ENCODE measurements around the gene ASPRV1. TPM values are rescaled to one million over a fixed set of nuclear protein-coding genes. Genes with fewer than 3 reads are reported as not detected.

Gene ASPRV1
- total and polyA plus RNA-seq, 9 donors: 2.1 to 3.7 (median 2.8) TPM

- H3K9me3 ChIP-seq (replicated peaks; ENCODE audit: control insufficient read depth, low read depth, low read length): no peaks in the 10 kb centered on the region
- no peak overlapping the region for H3K4me3 ChIP-seq (ENCODE audit: low read length)
- no peak for DNase-seq
- H3K36me3 ChIP-seq (ENCODE audit: control insufficient read depth, insufficient read depth, low read length): peaks cover 16% of the 10 kb centered on the region
- H3K4me1 ChIP-seq (ENCODE audit: control insufficient read depth, insufficient read depth, low read length): no peaks in the 10 kb centered on the region
- no peak overlapping the region for H3K27ac ChIP-seq (ENCODE audit: low read length)
- no peaks in the 10 kb centered on the region for H3K27me3 ChIP-seq (ENCODE audit: control insufficient read depth, insufficient read depth, low read length)
- WGBS (ENCODE audit: insufficient coverage): 77% methylated on average over 7 of the region's 7 CpGs
Measured at GRCh38 chr2:69931832-69932595, 29.4 kb downstream of the ASPRV1 start.

- no peak for DNase-seq
- no peaks in the 10 kb centered on the region for H3K4me1 ChIP-seq (ENCODE audit: control insufficient read depth, insufficient read depth, low read length)
- no peak overlapping the region for H3K4me3 ChIP-seq (ENCODE audit: low read length)
- no peak overlapping the region for H3K27ac ChIP-seq (ENCODE audit: low read length)
- no CpG with 5 or more reads among the region's 3 CpGs for WGBS (ENCODE audit: insufficient coverage)
- H3K9me3 ChIP-seq (replicated peaks; ENCODE audit: control insufficient read depth, low read depth, low read length): no peaks in the 10 kb centered on the region
- H3K36me3 ChIP-seq (ENCODE audit: control insufficient read depth, insufficient read depth, low read length): peaks cover 11% of the 10 kb centered on the region
- no peaks in the 10 kb centered on the region for H3K27me3 ChIP-seq (ENCODE audit: control insufficient read depth, insufficient read depth, low read length)
Measured at GRCh38 chr2:69926849-69927515, 34.4 kb downstream of the ASPRV1 start.

- Histone ChIP-seq H3K4me1 (ENCODE audit: control insufficient read depth, insufficient read depth, low read length) (no peaks in the 10 kb centered on the region), H3K9me3 (replicated peaks; ENCODE audit: control insufficient read depth, low read depth, low read length) (no peaks in the 10 kb centered on the region), H3K4me3 (ENCODE audit: low read length) (no peak overlapping the region), H3K27me3 (ENCODE audit: control insufficient read depth, insufficient read depth, low read length) (no peaks in the 10 kb centered on the region), H3K27ac (ENCODE audit: low read length) (no peak overlapping the region), H3K36me3 (ENCODE audit: control insufficient read depth, insufficient read depth, low read length) (peaks cover 24% of the 10 kb centered on the region)
- no peak for DNase-seq
- WGBS (ENCODE audit: insufficient coverage): 66% methylated on average over 3 of the region's 3 CpGs
Measured at GRCh38 chr2:69923116-69923515, 38.3 kb downstream of the ASPRV1 start.

- Histone ChIP-seq H3K4me1 (ENCODE audit: control insufficient read depth, insufficient read depth, low read length) (peaks cover 4% of the 10 kb centered on the region), H3K27ac (ENCODE audit: low read length) (no peak overlapping the region), H3K9me3 (replicated peaks; ENCODE audit: control insufficient read depth, low read depth, low read length) (no peaks in the 10 kb centered on the region), H3K27me3 (ENCODE audit: control insufficient read depth, insufficient read depth, low read length) (no peaks in the 10 kb centered on the region), H3K36me3 (ENCODE audit: control insufficient read depth, insufficient read depth, low read length) (peaks cover 19% of the 10 kb centered on the region), H3K4me3 (ENCODE audit: low read length) (no peak overlapping the region)
- WGBS (ENCODE audit: insufficient coverage): no CpG with 5 or more reads among the region's 3 CpGs
- DNase-seq: no peak
Measured at GRCh38 chr2:69918401-69918800, 43.0 kb downstream of the ASPRV1 start.

GRCh38 chr2:69917852-69918251 is 43.6 kb downstream of the ASPRV1 start:
- 88% methylated on average over 1 of the region's 3 CpGs for WGBS (ENCODE audit: insufficient coverage)
- H3K4me3 ChIP-seq (ENCODE audit: low read length): no peak overlapping the region
- peak; percentile 27 for DNase-seq
- no peaks in the 10 kb centered on the region for H3K9me3 ChIP-seq (replicated peaks; ENCODE audit: control insufficient read depth, low read depth, low read length)
- no peaks in the 10 kb centered on the region for H3K27me3 ChIP-seq (ENCODE audit: control insufficient read depth, insufficient read depth, low read length)
- peaks cover 16% of the 10 kb centered on the region for H3K36me3 ChIP-seq (ENCODE audit: control insufficient read depth, insufficient read depth, low read length)
- H3K27ac ChIP-seq (ENCODE audit: low read length): no peak overlapping the region
- H3K4me1 ChIP-seq (ENCODE audit: control insufficient read depth, insufficient read depth, low read length): peaks cover 4% of the 10 kb centered on the region

GRCh38 chr2:69916106-69916505 is 45.3 kb downstream of the ASPRV1 start:
- Histone ChIP-seq H3K36me3 (ENCODE audit: control insufficient read depth, insufficient read depth, low read length) (peaks cover 9% of the 10 kb centered on the region), H3K27ac (ENCODE audit: low read length) (no peak overlapping the region), H3K4me1 (ENCODE audit: control insufficient read depth, insufficient read depth, low read length) (peaks cover 4% of the 10 kb centered on the region), H3K9me3 (replicated peaks; ENCODE audit: control insufficient read depth, low read depth, low read length) (no peaks in the 10 kb centered on the region), H3K27me3 (ENCODE audit: control insufficient read depth, insufficient read depth, low read length) (no peaks in the 10 kb centered on the region), H3K4me3 (ENCODE audit: low read length) (no peak overlapping the region)
- no peak for DNase-seq
- WGBS (ENCODE audit: insufficient coverage): no CpG with 5 or more reads among the region's 2 CpGs

GRCh38 chr2:69914950-69915945 is 46.2 kb downstream of the ASPRV1 start, which contains the start of gene MXD1:
MXD1 (plus strand) TSS chr2:69915109; CDS start chr2:69915331, 222 bp downstream.
- H3K4me1 ChIP-seq (ENCODE audit: control insufficient read depth, insufficient read depth, low read length): peaks cover 4% of the 10 kb centered on the region
- peak within 1 kb of the TSS; percentile 99 for H3K27ac ChIP-seq (ENCODE audit: low read length)
- H3K9me3 ChIP-seq (replicated peaks; ENCODE audit: control insufficient read depth, low read depth, low read length): no peaks in the 10 kb centered on the region
- no peaks in the 10 kb centered on the region for H3K27me3 ChIP-seq (ENCODE audit: control insufficient read depth, insufficient read depth, low read length)
- peak within 1 kb of the TSS; percentile 91 for H3K4me3 ChIP-seq (ENCODE audit: low read length)
- H3K36me3 ChIP-seq (ENCODE audit: control insufficient read depth, insufficient read depth, low read length): peaks cover 5% of the 10 kb centered on the region
- WGBS (ENCODE audit: insufficient coverage): under 1% methylated on average over 69 of the region's 81 CpGs
- peak; percentile 27 for DNase-seq

- Histone ChIP-seq H3K4me1 (ENCODE audit: control insufficient read depth, insufficient read depth, low read length) (peaks cover 4% of the 10 kb centered on the region), H3K27ac (ENCODE audit: low read length) (peak overlapping the region; percentile 99), H3K36me3 (ENCODE audit: control insufficient read depth, insufficient read depth, low read length) (peaks cover 4% of the 10 kb centered on the region), H3K27me3 (ENCODE audit: control insufficient read depth, insufficient read depth, low read length) (no peaks in the 10 kb centered on the region), H3K4me3 (ENCODE audit: low read length) (peak overlapping the region; percentile 91), H3K9me3 (replicated peaks; ENCODE audit: control insufficient read depth, low read depth, low read length) (no peaks in the 10 kb centered on the region)
- peak; percentile 100 for DNase-seq
- WGBS (ENCODE audit: insufficient coverage): under 1% methylated on average over 54 of the region's 56 CpGs
Measured at GRCh38 chr2:69914164-69914949, 47.1 kb downstream of the ASPRV1 start.

GRCh38 chr2:69911985-69912563 is 49.4 kb downstream of the ASPRV1 start:
- Histone ChIP-seq H3K9me3 (replicated peaks; ENCODE audit: control insufficient read depth, low read depth, low read length) (no peaks in the 10 kb centered on the region), H3K27ac (ENCODE audit: low read length) (peak overlapping the region; percentile 33), H3K4me1 (ENCODE audit: control insufficient read depth, insufficient read depth, low read length) (peaks cover 4% of the 10 kb centered on the region), H3K4me3 (ENCODE audit: low read length) (no peak overlapping the region), H3K27me3 (ENCODE audit: control insufficient read depth, insufficient read depth, low read length) (no peaks in the 10 kb centered on the region), H3K36me3 (ENCODE audit: control insufficient read depth, insufficient read depth, low read length) (peaks cover 19% of the 10 kb centered on the region)
- DNase-seq: peak; percentile 78
- WGBS (ENCODE audit: insufficient coverage): no CpG with 5 or more reads among the region's 2 CpGs
